Measurements from ENCODE around the gene TMEM108.

DNA sequence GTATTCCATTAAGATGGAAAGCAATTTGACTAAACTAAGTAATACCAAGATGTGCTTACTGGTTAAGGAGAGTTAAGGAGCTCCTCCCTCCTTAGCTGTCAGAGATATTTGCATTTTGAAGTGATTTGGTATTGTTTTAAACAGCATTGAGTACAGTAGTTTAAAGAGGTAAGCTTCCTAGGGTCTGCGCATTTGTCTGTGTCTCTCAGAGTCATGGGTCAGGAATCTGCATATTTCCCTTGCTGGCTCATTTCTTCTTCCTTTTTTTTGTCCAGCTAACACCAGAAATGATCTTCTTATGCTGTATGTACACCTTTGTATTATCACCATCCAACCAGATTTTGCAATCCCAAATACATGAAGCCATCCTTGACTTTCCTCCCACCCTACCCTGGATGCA, 198.7 kb downstream of the TMEM108 start:
- TF ChIP-seq POLR2A (IDR thresholded peaks at IDR 0.05; ENCODE audit: low read depth, low read length) (no peak), POLR2AphosphoS5 (IDR thresholded peaks at IDR 0.05; ENCODE audit: low read depth, low read length) (no peak), TAF1 (IDR thresholded peaks at IDR 0.05; ENCODE audit: low read depth, low read length) (no peak), POU2F2 (IDR thresholded peaks at IDR 0.05; ENCODE audit: low read depth, low read length) (no peak), SPI1 (IDR thresholded peaks at IDR 0.05; ENCODE audit: low read depth, low read length) (no peak)
